GM12872 (cell line): ENCODE measurements around the gene EHBP1L1.

Experiments
- TF ChIP-seq, protein P1 (sequence below): IDR thresholded peaks from 3 replicates; pipeline ENCODE4 v1.5.1; 2011; ENCODE audit warnings: low read depth, mild to moderate bottlenecking, low read length, moderate library complexity; ENCODE audit not compliant: insufficient read depth

The EHBP1L1 gene

DNA sequence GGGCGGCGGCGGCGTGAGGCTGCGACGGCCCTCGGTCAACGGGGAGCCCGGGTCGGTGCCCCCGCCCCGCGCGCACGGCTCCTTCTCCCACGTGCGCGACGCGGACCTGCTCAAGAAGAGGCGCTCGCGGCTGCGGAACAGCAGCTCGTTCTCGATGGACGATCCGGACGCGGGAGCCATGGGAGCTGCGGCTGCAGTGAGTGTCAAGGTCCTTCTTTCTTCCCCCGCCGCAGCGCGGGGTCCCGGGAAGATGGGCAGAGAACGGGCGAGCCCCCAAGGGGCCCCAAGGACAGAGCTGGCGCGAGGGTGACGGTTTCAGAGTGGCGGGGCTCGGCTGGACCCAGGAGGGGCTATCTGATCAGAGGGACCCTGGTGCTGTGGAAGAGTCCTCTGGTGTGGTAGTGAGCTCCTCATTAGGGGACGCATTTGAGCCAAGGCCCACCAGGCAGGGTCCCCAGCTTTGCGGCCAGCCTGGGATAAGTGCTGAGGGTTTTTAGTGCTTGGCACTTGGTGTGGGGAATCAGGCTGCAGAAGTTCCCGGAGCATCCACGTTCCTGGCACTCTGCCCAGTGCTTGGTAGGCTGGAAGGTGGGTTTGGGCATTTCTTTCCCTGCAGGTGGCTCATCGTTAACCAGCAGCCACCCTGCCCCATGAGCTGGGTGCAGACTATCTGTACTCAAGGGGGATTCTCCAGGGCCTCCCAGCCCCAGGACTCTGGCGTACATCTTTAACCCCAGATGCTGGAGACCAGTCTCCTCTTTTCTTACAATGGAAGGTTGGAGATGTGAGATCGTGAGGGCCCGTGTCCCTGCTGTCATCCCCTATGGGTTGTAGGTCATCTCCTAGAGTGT is 9.8 kb downstream of the EHBP1L1 start:
- TF ChIP-seq, protein P1, sequence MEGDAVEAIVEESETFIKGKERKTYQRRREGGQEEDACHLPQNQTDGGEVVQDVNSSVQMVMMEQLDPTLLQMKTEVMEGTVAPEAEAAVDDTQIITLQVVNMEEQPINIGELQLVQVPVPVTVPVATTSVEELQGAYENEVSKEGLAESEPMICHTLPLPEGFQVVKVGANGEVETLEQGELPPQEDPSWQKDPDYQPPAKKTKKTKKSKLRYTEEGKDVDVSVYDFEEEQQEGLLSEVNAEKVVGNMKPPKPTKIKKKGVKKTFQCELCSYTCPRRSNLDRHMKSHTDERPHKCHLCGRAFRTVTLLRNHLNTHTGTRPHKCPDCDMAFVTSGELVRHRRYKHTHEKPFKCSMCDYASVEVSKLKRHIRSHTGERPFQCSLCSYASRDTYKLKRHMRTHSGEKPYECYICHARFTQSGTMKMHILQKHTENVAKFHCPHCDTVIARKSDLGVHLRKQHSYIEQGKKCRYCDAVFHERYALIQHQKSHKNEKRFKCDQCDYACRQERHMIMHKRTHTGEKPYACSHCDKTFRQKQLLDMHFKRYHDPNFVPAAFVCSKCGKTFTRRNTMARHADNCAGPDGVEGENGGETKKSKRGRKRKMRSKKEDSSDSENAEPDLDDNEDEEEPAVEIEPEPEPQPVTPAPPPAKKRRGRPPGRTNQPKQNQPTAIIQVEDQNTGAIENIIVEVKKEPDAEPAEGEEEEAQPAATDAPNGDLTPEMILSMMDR = no peak

- TF ChIP-seq, protein P1 = no peak
Observed at GRCh38 chr11:65586247-65586630, 10.4 kb downstream of the EHBP1L1 start.

GRCh38 chr11:65586676-65587075 is 10.8 kb downstream of the EHBP1L1 start:
- TF ChIP-seq, protein P1 = no peak

GRCh38 chr11:65588199-65589054 is 12.6 kb downstream of the EHBP1L1 start:
- TF ChIP-seq, protein P1 = peak; percentile 93

DNA sequence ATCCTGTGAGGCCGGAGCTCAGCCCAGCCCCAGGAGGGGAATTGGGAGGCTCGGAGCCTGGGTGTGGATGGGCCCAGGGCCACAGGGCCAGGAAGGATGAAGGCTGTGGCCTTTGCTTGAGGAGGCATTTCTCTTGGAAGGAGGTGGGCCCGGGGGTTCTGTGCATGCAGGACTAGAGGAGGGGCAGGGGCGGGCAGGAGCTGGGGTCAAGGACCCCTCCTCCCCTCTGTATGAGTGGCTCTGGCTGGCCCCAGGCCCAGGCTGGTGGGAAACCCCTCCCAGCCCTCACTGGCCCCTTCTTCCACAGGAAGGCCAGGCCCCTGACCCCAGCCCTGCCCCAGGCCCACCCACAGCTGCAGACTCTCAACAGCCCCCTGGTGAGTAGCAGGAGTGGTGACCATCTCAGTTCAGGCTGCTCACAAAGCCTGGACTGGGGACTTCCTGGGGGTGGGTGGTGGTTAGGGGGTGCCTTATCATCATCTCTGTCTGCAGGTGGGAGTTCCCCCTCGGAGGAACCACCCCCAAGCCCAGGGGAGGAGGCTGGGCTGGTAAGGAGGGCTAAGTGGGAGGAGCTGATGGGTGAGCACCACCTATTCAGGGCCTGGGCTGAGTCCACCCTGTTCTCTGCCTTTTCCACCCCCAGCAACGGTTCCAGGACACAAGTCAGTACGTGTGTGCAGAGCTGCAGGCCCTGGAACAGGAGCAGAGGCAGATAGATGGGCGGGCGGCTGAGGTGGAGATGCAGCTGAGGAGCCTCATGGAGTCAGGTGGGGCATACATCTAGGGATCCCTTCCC is 13.8 kb downstream of the EHBP1L1 start:
- TF ChIP-seq, protein P1 = no peak

DNA sequence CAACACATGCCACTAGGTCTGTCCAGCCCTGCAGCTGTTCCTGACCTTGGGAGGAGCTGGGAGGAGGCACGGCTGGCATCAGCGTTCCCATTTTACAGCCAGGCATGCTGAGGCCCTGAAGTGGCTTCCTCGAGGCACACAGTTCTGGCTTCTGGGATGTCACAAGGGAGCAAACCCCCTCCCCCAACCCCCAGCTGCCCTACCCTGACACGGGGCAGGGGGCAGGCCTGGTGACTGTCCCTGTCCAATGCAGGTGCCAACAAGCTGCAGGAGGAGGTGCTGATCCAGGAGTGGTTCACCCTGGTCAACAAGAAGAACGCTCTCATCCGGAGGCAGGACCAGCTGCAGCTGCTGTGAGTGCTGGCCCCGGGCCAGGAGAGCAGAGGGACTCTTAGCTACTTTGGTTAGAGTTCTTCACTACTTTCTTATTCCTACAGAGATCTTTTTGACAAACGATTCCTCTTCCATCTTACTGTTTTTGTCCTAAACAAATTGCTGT is 14.4 kb downstream of the EHBP1L1 start:
- TF ChIP-seq, protein P1 = no peak
